Subcutaneous abdominal adipose tissue (tissue), 5 donors: Measurements from ENCODE around the gene KDM4B.

ENCODE experiments used
- H3K27ac ChIP-seq: one replicate; pipeline ENCODE4 v1.7.0; 2013; ENCODE audit warnings: low read depth, mild to moderate bottlenecking, inconsistent platforms, low read length, moderate library complexity
- H3K27me3 ChIP-seq, 5 donors: one replicate each; pipeline ENCODE4 v1.7.0; 2013; ENCODE audit warnings: low read length in 5 of 5, inconsistent platforms in 1 of 5; ENCODE audit not compliant: control insufficient read depth in 5 of 5, insufficient read depth in 4 of 5
- H3K36me3 ChIP-seq, 5 donors: one replicate each; pipeline ENCODE4 v1.7.0; 2013; ENCODE audit warnings: low read length in 5 of 5; ENCODE audit not compliant: control insufficient read depth in 5 of 5, insufficient read depth in 5 of 5
- H3K4me1 ChIP-seq, 5 donors: one replicate each; pipeline ENCODE4 v1.7.0; 2013; ENCODE audit warnings: low read length in 5 of 5, mild to moderate bottlenecking in 3 of 5, moderate library complexity in 1 of 5; ENCODE audit not compliant: control insufficient read depth in 5 of 5, insufficient read depth in 5 of 5
- H3K4me3 ChIP-seq, 5 donors: one replicate each; pipeline ENCODE4 v1.7.0; 2013; ENCODE audit warnings: low read length in 5 of 5, low read depth in 1 of 5
- H3K9ac ChIP-seq, 5 donors: one replicate each; pipeline ENCODE4 v1.7.0; 2013; ENCODE audit warnings: low read length in 5 of 5, mild to moderate bottlenecking in 4 of 5, moderate library complexity in 3 of 5
- H3K9me3 ChIP-seq, 5 donors: one replicate each; pipeline ENCODE4 v1.7.0; 2013; ENCODE audit warnings: low read length in 5 of 5; ENCODE audit not compliant: control insufficient read depth in 5 of 5
- donor health status: healthy.
- donor health status: healthy.
- donor health status: healthy.
- donor health status: healthy.
- donor health status: healthy.

KDM4B gene

DNA sequence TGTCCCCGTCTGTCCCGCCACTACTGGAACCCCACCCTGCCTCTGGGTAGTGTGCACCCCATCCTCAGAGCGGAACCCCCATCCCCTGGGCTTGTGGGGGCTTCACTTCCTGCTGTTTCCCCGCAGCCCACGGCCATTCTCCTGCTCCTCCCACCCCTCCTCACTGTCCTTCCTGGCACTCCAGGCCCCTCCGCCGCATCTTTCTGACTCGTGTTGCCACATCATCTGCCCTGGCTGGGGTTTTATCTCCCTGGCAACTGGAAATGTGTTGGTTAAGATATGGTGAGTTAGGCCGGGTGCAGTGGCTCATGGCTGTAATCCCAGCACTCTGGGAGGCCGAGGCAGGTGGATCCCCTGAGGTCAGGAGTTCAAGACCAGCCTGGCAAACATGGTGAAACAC is 37.3 kb downstream of the KDM4B start:
- H3K9ac ChIP-seq, result no peak overlapping the region
- H3K9me3 ChIP-seq, result no peaks in the 10 kb centered on the region
- H3K4me1 ChIP-seq, result peaks cover 0 to 4% (median 0%) of the 10 kb centered on the region in 5 donors
- no peak overlapping the region for H3K4me3 ChIP-seq
- H3K27ac ChIP-seq, result no peak overlapping the region
- H3K36me3 ChIP-seq, result peaks cover 0 to 2% (median 0%) of the 10 kb centered on the region in 5 donors
- no peaks in the 10 kb centered on the region for H3K27me3 ChIP-seq

DNA sequence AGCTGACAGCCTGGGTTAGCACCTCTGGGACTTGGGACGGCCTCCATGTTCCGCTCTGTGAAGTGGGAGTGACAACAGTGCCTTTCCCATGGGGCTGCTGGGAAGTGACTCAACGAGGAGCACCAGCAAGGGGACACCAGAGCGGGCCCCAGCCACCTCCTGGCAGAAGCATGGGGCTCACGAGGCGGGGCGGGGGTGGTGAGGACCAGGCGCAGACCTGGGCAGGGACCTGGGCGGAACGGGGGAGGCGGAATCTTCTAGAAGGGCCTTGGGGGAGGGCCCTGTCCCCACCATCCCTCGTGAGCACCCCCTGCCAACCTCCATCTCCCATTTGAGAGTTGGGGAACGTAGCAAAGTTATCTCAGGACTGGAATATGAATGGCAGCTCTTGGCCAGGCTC is 37.9 kb downstream of the KDM4B start:
- H3K27ac ChIP-seq, result no peak overlapping the region
- peaks cover 0 to 4% (median 0%) of the 10 kb centered on the region in 5 donors for H3K36me3 ChIP-seq
- no peaks in the 10 kb centered on the region for H3K27me3 ChIP-seq
- no peaks in the 10 kb centered on the region for H3K9me3 ChIP-seq
- peaks cover 0 to 8% (median 2%) of the 10 kb centered on the region in 5 donors for H3K4me1 ChIP-seq
- no peak overlapping the region for H3K9ac ChIP-seq
- H3K4me3 ChIP-seq, result no peak overlapping the region

DNA sequence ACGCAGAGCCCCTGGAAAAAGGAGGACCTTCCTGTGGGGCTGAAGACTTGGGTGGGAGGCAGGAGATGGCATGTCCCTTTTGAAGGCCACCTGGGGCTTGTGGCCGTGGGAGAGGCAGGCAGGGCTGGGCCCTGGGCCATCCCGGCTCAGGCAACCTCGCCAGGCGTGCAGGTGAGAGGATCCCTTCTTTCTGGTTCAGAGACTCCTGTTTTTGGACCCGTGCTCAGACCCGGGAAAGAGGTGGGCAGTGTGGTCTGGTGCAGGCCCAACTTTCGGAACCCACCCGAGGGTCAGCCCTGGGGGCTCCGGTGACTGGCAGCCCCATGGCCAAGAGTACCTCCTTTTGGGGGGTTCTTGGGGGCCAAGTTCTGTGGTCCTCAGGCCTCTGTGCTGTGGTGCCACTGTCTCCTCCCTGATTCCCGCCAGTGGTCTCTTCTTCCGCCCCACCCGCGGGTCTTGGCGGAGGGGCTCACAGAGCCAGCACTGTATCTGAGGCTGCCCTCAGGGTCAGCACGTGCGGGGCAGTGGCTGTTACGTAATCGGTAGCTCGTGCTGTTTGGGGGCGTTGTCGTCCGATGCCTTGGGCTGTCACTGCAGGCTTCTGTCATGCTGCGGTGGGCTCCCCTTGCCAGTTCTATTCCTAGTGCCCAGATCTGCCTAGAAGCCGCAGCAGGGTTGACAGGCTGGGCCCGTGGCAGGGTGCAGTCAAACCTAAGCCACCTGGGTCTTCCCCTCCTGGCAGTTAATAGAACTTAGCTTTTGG is 42.7 kb downstream of the KDM4B start:
- Histone ChIP-seq H3K9me3 (no peaks in the 10 kb centered on the region), H3K4me1 (peaks cover 0 to 9% (median 0%) of the 10 kb centered on the region in 5 donors), H3K36me3 (peaks cover 0 to 11% (median 9%) of the 10 kb centered on the region in 5 donors), H3K27me3 (no peaks in the 10 kb centered on the region), H3K4me3 (no peak overlapping the region), H3K27ac (no peak overlapping the region), H3K9ac (no peak overlapping the region)

DNA sequence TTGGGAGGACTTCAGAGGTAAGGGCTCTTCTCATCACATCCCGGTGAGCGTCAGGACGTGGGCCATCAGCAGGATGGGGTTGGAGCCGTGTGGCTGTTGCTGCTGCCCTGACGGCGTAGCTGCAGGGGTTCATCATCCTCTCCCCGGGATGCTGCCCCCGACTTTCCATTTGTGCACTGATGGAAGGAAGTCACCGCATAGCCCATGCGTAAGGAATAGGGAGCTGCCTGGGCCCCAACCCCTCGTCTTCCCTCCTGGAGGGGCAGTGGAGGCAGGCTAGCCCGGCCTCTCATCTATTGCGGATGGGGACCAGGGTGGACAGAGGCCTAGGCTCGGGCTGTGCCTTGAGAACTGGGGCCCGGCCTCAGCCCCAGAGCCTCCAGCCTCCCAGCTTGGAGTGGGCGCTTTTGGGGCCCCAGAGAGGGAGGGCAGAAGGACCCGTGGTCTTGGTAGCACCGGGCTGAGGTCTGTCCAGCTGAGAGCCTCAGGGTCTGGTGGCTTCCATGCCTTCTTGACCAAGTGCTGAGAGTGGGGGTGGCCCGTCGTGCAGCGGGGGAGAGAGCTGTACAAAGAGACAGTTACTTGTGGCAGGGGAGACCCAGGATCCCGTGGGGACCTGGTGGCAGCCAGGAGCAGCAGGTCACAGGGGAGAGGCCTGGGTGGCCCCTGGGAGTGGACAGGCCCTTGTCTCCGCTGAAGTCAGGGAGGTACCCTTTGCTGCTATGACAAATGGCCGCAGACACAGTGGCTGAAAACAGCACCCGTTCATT is 44.0 kb downstream of the KDM4B start:
- no peak overlapping the region for H3K9ac ChIP-seq
- no peaks in the 10 kb centered on the region for H3K9me3 ChIP-seq
- no peaks in the 10 kb centered on the region for H3K27me3 ChIP-seq
- H3K4me3 ChIP-seq, result no peak overlapping the region
- H3K36me3 ChIP-seq, result peaks cover 0 to 19% (median 16%) of the 10 kb centered on the region in 5 donors
- peaks cover 0 to 9% (median 0%) of the 10 kb centered on the region in 5 donors for H3K4me1 ChIP-seq
- H3K27ac ChIP-seq, result no peak overlapping the region

DNA sequence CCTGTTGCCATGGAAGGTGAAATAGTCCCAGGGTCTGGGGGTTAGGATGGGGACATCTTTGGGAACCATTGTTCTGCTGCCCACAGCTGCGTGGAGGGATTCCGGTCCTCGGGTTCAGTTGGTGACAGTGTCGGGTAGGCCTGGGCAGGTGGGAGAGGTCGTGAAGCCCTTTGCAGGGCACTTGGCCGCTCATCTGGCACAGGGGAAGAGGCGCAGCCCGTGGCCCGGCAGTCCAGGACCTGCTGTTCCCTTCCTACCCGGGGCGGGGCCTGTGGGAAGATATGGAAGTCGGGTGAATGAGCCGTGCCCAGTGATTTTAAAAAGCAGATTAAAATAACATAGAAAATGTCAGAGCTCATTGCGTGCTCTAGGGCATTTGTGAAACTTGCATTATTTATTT is 44.8 kb downstream of the KDM4B start:
- Histone ChIP-seq H3K4me3 (no peak overlapping the region), H3K27me3 (no peaks in the 10 kb centered on the region), H3K4me1 (peaks cover 0 to 13% (median 3%) of the 10 kb centered on the region in 5 donors), H3K27ac (no peak overlapping the region), H3K9ac (no peak overlapping the region), H3K9me3 (no peaks in the 10 kb centered on the region), H3K36me3 (peaks cover 0 to 27% (median 24%) of the 10 kb centered on the region in 5 donors)

DNA sequence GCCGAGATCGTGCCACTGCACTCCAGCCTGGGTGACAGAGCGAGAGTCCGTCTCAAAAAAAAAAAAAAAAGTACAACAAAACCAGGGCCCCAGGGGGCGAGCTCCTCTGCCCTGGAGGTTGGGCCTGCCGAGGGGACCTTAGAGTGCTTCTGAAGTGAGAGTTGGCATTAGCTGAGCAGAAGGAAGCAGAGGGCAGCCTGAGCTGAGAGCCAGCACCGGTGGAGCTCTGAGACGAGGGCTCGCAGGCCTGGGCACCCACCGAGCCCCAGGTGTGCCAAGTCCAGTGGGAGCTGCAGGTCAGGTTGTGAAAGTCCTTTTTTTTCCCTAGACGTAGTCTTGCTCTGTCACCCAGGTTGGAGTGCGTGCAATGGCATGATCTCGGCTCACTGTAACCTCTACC is 46.0 kb downstream of the KDM4B start:
- H3K4me3 ChIP-seq, result no peak overlapping the region
- no peaks in the 10 kb centered on the region for H3K27me3 ChIP-seq
- no peaks in the 10 kb centered on the region for H3K9me3 ChIP-seq
- peaks cover 0 to 13% (median 3%) of the 10 kb centered on the region in 5 donors for H3K4me1 ChIP-seq
- H3K27ac ChIP-seq, result no peak overlapping the region
- peaks cover 0 to 29% (median 25%) of the 10 kb centered on the region in 5 donors for H3K36me3 ChIP-seq
- H3K9ac ChIP-seq, result no peak overlapping the region

DNA sequence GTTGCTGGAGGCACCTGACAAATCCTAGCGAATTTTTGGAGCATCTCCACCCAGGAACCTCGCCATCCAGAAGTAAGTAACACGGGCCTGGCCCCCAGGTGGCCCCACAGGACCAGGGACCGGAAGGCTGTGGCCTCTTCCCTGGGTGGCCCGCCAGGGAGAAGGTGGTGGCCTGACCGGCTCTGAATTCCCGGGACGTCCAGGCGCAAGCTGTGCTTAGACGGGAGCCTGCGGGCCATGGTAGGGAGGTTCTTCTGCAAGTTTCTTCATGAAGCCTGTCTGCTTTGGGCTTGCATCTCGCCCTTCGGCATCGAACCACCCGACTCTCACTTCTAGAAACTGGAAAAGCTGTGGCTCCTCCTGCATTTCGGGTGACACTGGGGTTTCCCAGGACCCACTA is 47.4 kb downstream of the KDM4B start:
- H3K9me3 ChIP-seq, result no peaks in the 10 kb centered on the region
- H3K27me3 ChIP-seq, result no peaks in the 10 kb centered on the region

DNA sequence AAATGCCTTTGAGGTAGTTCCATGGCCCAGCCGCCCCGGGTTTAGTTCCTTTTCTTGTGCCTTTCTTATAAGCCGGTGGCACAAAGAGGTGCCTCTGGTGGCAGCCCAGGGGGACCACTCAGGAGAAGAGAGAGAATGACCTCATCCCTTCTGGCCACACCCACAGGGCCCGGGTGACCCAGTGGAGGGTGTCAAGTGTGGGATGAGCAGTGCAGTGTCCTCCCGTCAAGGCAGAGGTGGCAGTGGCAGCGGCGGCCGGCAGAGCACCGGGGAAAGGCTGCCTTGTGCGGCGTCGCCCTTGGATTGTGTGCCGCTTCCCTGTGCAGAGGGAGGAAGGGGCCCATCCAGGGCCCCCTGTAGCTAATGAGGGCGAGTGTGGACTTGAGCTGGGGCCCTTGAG is 47.9 kb downstream of the KDM4B start:
- Histone ChIP-seq H3K4me3 (no peak overlapping the region), H3K9me3 (no peaks in the 10 kb centered on the region), H3K4me1 (peaks cover 0 to 6% (median 3%) of the 10 kb centered on the region in 5 donors), H3K36me3 (peaks cover 0 to 36% (median 27%) of the 10 kb centered on the region in 5 donors), H3K9ac (no peak overlapping the region), H3K27me3 (no peaks in the 10 kb centered on the region), H3K27ac (no peak overlapping the region)

More for the DNA sequence above, 47.4 kb downstream of the KDM4B start:
- peaks cover 0 to 36% (median 27%) of the 10 kb centered on the region in 5 donors for H3K36me3 ChIP-seq
- peaks cover 0 to 9% (median 3%) of the 10 kb centered on the region in 5 donors for H3K4me1 ChIP-seq
- no peak overlapping the region for H3K27ac ChIP-seq
- H3K4me3 ChIP-seq, result no peak overlapping the region
- H3K9ac ChIP-seq, result no peak overlapping the region

DNA sequence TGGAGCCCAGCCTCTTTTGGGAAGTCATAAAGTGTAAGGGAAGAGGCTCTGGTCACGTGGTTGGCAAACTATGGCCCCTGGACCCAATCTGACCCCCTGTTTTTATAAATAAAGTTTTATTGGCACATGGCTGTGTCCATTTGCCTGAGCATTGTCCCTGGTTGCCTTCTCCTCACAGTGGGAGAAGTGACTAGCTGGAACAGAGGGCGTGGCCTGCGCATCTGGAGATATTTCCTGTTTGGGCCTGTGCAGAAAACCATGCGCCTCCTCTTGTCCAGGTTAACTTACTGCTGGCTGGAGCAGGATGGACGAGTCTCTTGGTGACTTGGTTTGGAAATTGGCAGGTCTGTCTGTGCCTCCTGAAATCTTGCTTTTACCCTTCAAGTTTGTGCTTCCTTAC is 48.3 kb downstream of the KDM4B start:
- H3K27me3 ChIP-seq, result no peaks in the 10 kb centered on the region
- H3K36me3 ChIP-seq, result peaks cover 0 to 36% (median 27%) of the 10 kb centered on the region in 5 donors
- H3K27ac ChIP-seq, result no peak overlapping the region
- H3K4me3 ChIP-seq, result no peak overlapping the region
- H3K4me1 ChIP-seq, result peaks cover 0 to 4% (median 0%) of the 10 kb centered on the region in 5 donors
- no peaks in the 10 kb centered on the region for H3K9me3 ChIP-seq
- H3K9ac ChIP-seq, result no peak overlapping the region
